ENCODE data around the gene ROR2. TPM values are rescaled to one million over a fixed set of nuclear protein-coding genes. Genes with fewer than 3 reads are reported as not detected.
A peak's percentile ranks its signal among the peaks of the same experiment; 100 is the strongest.

The ROR2 gene
- total RNA-seq, 1 donor from 2014 or later: 0.92 TPM

DNA sequence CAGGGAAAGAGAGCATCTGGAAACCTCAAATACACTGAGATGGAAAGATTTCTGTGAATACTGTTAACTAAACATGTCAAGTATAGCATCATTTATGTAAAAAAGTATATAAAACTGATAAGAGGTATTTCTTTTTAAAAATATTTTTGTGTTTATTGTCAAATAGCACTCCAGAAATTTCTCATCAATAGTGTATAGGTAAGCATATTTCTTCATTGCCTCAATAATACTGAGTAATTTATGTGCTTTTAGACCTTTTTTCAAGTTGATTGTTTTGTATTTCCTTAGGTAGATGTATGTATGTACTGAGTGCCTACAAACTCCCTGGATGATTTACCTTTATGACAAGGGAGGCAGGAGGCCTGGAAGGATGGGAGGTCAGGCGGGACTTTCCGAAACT, 196.3 kb downstream of the ROR2 start:
- intact Hi-C loops (cut with DNase I): no loop called here
- ATAC-seq (no peak), DNase-seq (ENCODE audit: missing footprints) (no peak)

DNA sequence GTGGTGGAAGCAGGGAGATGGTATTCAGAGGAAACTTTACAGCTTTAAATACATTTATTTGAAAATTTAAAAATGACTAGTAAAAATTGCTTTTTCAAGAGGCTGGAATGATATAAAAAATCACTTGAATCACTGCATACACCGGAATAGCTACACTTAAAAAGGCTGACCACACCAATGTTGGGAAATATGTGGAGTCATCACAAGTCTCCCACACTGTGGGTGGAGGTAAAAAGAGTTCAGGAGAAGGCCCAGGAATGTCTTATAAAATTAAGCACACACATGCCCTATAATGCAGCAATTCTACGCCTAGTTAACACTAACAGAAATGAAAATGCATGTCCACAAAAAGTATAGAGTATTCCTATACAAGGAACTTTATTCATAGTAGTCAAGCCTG, 198.1 kb downstream of the ROR2 start:
- DNase-seq (ENCODE audit: missing footprints) (no peak), ATAC-seq (no peak)
- intact Hi-C loops (cut with DNase I): no loop called here

DNA sequence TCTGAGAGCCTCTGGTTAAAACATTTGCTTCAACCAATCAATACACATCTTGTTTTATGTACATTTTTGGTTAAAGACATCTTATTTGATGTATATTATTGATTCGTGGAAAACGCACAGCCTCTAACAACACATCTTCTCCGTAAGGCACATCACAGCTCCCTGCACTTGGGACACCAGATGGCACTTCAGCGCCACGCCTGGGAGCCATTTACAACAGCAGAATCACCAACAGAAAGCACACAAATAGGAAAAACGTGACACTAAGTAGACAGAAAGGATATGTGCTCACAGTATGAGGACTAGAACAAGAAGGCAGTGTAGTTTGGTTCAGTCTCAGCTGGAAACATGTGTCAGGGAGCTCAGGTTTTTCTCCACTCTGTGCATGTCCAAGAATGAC, 199.7 kb downstream of the ROR2 start:
- DNase-seq (ENCODE audit: missing footprints) (no peak), ATAC-seq (no peak)
- intact Hi-C loops (cut with DNase I): no loop called here

DNA sequence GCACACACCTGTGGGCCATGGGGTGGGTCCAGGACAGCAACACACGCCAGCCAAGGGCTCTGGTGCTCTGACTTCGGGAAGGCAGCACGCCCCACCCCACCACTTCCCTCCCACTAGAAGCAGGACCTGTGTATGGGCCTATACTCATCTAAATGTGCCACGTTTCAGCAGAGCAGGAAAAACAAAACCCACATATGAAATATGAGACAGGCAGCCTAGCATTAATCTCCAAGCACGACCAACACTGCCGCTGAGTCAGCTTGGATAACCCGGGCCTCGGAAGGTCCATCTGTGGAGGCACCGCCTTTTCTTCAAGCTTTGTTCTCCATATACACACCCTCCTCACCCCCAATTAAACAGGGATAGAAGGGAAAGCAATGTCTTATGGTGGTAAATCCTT, 203.1 kb downstream of the ROR2 start:
- intact Hi-C loops (cut with DNase I): no loop called here
- DNase-seq (ENCODE audit: missing footprints): no peak
- ATAC-seq: no peak

DNA sequence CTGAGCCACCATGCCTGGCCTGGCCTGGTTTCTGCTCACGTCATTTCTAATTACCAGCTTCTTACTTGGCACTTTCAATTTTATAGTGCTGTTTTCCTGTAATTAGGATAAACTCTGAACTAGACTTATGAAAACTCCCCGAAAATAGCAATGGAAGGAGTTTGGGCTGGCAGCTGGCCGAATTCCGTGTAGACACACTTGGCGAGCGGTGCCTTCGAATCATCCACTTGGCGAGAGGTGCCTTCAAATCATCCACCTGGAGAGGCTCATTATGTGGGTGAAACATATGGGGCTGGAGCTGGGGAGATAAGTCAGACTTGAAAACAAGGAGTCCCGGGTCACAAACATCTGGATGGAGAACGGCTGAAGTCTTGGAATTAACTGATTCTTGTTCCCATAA, 203.7 kb downstream of the ROR2 start:
- ATAC-seq: no peak
- no peak for DNase-seq (ENCODE audit: missing footprints)
- intact Hi-C loops (cut with DNase I): no loop called here

DNA sequence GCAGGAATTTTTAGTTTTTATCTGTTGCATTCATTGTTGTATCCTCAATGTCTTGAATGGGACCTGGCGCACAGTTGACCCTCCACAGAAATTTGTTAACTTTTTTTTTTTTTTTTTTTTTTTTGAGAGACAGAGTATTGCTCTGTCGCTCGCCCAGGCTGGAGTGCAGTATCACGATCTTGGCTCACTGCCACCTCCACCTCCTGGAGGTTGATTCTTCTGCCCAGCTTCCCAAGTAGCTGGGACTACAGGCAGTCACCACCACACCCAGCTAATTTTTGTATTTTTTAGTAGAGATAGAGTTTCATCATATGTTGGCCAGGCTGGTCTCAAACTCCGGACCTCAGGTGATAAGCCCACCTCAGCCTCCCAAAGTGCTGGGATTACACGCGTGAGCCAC, 205.9 kb downstream of the ROR2 start:
- intact Hi-C loops (cut with DNase I): no loop called here

DNA sequence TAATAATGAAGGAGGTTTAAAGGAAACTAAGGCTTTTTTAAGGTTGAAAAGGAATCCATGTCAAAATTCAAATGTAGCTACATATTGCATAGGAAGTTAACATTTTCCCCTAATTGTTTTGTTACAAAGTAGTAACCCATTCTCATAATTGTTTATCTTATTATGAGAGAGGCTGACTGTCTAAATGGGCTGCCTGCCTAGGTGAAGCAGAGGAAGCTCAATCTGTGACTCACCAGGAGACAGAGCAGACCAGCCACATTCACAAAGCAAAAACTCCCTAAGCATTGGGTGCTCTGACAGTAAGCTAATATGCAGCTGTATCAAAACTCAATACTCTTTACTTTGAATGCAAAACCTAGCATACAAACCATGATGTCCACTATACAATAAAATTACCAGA, 208.5 kb downstream of the ROR2 start:
- no peak for DNase-seq (ENCODE audit: missing footprints)
- ATAC-seq: no peak
- intact Hi-C loops (cut with DNase I): no loop called here

More for the DNA sequence above, 205.9 kb downstream of the ROR2 start:
- ATAC-seq: no peak
- no peak for DNase-seq (ENCODE audit: missing footprints)

DNA sequence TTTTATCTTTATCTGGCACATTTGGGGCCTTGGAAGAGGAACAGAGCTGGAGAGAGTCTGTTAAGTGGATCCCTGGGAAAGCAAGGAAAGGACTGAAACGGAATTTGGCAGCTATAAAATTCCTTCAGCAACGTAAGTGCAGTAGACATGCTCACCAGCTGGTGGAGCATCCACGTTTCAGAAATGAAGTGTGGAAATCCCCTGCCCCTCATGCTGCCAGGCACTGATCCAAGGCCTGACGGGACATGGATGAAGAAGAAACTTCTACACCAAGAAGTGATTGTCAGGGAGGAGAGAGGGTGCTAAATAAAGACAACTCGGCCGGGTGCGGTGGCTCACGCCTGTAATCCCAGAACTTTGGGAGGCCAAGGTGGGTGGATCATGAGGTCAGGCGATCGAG, 209.3 kb downstream of the ROR2 start:
- DNase-seq (ENCODE audit: missing footprints) (no peak), ATAC-seq (peak; percentile 48)
- intact Hi-C loops (cut with DNase I): no loop called here

DNA sequence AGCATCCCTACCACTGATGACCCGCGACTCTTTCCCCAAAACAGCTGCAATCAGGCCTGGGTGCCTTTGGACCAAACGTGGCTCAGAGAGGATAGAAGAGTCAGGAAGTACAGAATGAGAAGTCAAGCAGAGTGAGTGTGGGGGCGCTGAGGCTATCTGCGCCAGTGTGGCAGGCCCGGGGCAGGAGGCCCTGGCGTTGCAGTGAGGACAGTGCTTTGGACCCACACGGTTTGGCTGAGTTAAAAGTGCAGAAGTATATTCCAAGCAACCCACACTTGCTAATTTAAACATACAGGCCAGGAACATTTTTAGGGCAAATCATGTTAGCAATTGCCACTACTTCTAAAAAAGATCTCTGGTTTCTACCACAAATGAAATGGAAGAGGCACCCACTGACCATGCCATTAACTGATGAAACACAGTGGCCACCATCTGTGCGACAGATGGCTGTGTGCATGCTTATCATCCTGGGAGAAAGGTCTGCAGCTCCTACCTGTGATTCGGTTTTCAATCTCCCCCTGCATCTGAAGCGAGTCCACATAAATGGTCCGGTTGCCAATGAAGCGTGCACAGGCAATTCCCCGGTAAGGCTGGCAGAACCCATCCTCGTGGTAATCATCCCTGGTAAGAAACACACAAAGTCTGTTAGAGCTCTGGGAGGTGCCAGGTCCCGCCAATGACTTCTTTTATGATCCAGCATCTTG, 213.0 kb downstream of the ROR2 start:
- no peak for ATAC-seq
- no peak for DNase-seq (ENCODE audit: missing footprints)
- intact Hi-C loops (cut with DNase I): no loop called here

DNA sequence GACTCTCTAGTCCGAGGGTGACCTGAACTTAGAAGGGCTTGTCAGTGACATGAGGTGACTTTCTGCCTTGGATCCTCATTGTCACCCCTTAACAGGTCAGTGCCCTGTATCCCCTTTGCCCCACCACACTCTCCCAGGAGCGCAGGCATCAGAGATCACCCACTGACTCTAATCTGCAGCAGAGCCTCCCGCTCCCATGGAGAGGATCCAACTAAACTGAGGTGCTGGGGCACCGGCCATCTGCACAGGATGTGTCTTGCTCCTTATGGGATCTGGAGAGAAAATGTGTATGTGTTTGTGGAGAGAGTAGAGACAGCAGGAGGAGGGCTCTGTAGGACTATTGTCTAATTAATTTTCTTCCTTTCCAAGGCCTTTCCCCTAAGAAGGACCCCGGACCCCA, 213.7 kb downstream of the ROR2 start:
- intact Hi-C loops (cut with DNase I): no loop called here
- DNase-seq (ENCODE audit: missing footprints): no peak
- no peak for ATAC-seq

DNA sequence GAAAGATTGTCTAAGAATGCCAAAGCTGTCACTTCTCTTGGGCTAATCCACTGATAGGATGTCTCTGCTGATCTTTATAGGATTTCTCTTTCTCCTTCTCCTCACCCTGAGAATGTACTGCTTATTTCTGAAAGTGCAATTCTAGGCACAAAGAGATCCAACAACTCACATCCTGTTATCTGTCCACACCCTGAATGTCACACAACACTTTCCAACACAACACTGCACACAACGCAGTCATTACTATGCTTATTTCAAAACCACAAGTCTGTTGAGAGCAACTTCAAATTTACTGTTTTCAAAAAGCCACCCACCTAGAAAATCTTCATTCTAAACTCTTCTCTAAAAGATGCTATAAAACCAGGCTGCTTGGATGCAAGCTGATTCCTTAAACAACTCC, 215.0 kb downstream of the ROR2 start:
- DNase-seq (ENCODE audit: missing footprints) (no peak), ATAC-seq (no peak)
- intact Hi-C loops (cut with DNase I): no loop called here

DNA sequence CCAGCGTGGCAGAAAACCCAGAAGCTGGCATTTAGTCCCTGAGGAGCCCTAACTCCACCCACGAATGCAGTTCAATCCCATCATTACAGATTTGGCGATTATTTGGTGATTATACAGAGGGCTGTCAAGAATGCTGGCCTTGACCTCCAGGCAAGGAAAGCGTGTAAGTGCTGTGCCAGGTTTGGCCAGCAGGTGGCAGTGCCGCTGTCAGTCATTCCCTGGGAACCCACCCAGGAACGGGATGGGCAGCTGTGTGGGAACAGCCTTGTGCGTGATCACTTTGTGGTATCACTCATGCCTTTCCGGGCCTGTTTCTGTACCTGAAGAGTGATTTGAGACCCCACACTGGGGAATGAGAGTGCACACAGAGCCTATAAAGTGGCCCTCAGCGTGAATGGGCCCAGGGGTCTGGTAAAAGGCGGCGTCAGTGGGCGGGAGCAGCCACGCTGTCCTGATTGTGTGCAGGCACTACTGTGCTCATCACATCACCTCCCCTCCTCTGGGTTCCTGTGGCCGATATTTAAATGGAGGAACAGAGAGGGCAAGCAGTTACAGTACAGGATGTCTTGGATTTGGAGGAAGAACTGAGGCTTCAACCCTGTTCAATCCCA, 215.6 kb downstream of the ROR2 start:
- DNase-seq (ENCODE audit: missing footprints) (peak; percentile 86), ATAC-seq (peak; percentile 61)
- intact Hi-C loops (cut with DNase I): loop anchor here (5.0 kb wide), 1 partner anchor 817 kb away; no protein-coding TSS in a partner anchor

DNA sequence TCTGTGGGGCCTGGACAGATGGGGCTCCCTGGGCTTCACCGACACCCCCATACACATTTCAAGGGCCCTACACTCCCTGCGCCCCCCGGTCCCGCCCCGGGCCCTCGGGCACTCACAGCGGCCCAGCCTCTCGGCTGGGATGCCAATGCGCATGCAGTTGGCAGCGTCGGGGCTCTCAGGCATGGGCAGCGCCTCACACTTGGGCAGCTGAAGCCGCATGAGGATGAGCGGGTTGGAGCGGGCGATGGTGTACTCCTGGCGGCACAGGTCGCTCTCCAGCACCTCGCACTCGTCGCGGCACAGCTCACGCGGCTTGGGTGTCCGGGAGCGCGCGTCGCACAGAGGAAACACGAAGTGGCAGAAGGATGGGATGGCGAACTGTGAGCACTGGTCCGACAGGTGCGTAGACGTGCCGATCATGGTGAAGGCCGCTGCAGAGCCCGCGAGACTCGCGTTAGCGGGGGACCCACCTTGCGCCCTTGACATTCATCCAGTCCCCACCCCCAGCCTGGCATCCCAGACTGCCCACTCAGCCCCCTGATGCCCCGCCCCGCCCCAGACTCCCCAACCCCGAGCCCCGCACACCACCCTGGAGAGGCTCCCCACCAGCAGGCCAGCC, 216.9 kb downstream of the ROR2 start:
- DNase-seq (ENCODE audit: missing footprints) (no peak), ATAC-seq (no peak)
- intact Hi-C loops (cut with DNase I): loop anchor here (5.0 kb wide), 1 partner anchor 816 kb away; no protein-coding TSS in a partner anchor

DNA sequence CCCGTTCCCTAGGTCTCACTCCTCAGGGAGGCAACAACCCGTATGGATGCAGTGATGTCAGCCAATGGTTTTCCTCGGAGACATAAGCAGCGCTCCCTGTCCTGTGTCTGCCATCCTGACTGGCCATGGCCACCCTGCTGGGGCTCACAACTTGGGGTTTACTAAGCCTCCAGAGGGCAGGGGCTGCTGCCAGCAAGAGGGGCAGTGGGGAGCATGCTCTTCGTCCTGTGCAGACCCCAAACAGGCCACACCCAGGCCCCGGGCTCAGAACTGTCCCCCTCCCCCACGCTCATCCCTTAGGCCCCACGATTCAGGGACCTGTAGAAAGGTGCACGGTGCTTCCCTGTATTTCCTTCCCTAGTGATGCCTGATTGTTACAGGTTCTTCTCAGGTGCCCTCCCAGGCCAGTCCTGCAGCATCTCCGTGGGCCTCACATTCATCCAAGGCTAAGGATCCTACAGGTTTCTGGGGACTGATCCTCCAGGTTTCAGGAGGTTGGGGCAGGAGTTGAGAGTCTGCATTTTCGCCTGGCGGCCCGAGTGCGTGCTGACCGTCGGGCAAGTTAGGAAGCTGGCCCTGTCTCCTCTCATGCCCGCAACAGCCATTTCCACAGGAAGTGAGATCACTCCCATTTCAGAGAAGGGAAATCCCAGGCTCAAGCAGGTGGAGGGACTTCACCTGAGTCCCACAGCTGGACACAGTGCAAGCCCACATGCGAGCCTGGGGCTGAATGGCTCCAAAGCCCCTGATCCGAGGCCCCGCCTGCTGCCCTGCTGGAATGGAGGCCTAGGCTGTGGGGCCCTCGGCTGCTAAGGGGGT, 217.6 kb downstream of the ROR2 start:
- DNase-seq (ENCODE audit: missing footprints) (no peak), ATAC-seq (no peak)
- intact Hi-C loops (cut with DNase I): loop anchor here (5.0 kb wide), 1 partner anchor 815 kb away; no protein-coding TSS in a partner anchor

DNA sequence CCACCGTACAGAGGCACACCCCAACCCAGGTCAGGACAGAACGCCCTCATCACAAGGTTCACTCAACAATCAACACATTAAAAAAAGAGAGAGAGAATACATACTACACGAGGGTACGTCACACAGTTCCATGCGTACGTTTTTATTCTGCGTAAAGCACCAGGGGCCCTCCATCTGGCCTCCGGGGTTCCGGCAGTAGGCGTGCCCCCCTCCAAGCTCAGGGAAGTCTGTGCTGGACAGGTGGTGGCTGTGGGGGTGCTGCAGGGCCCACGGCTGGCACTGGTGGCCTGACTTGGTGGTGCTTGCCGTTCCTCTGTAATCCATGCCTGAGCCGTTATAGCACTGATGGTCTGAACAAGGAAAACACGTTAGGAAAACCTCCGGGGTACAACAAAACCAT, 219.2 kb downstream of the ROR2 start:
- DNase-seq (ENCODE audit: missing footprints) (no peak), ATAC-seq (no peak)
- intact Hi-C loops (cut with DNase I): loop anchor here (5.0 kb wide), 1 partner anchor 814 kb away; no protein-coding TSS in a partner anchor

DNA sequence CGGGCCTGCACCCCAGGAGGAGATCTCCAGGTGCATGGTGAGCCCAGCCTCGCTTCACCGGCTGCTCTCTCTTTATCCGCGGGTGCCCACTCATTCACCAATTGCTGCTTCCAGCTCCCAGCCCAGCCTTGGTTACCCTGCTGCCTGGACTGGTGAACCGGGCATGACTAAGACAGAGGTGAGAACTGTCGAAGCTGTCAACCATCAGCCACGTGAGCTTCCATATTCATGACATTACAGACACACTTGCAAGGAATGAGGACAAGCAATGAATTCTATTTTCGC, 220.5 kb downstream of the ROR2 start:
- intact Hi-C loops (cut with DNase I): no loop called here
- DNase-seq (ENCODE audit: missing footprints) (no peak), ATAC-seq (peak; percentile 36)

DNA sequence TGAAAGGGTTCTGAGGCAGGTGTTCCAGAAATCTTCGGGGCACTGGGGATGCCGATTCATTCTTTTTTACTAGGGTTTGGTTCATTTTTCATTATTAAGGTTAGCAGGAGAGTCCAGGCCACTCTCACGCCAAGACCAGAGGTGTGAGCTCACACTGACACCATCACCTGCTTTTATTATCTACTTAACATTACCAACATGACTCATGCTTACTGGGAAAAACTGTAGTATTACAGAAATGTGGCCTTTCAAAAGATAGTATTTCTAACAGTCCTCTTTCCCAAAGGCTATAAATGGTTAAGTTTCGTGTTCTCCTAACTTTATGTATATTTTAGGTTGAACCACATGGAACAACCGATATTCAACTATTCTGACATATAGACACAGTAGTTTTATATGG, 222.1 kb downstream of the ROR2 start:
- intact Hi-C loops (cut with DNase I): no loop called here
- no peak for ATAC-seq
- DNase-seq (ENCODE audit: missing footprints): no peak

DNA sequence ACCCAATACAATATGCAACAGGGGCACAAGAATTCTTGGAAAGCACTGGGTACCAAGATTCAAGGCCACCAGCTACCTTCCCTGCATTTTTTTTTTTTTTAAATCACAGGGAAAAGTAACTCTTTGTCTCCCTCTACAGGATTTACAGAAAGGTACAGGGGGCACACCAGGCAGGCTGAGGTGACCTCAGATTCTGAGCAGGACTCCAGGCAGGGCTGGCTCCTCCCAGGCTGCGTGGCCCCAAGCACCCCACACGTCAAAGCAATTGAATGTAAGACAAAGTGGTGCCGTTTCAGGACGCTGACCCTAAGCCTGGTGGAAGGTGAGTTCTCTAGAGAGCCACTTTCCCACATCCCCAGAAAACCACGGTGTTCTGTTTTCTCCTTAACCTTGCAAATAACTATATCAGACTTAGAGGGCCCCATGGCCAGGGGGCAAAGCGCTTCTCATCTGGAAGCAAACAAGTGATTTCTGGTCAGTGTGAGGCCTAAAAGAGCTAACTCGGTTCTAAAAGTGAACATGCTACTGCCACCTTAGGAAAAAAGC, 222.6 kb downstream of the ROR2 start:
- intact Hi-C loops (cut with DNase I): no loop called here
- ATAC-seq (peak; percentile 63), DNase-seq (ENCODE audit: missing footprints) (no peak)

DNA sequence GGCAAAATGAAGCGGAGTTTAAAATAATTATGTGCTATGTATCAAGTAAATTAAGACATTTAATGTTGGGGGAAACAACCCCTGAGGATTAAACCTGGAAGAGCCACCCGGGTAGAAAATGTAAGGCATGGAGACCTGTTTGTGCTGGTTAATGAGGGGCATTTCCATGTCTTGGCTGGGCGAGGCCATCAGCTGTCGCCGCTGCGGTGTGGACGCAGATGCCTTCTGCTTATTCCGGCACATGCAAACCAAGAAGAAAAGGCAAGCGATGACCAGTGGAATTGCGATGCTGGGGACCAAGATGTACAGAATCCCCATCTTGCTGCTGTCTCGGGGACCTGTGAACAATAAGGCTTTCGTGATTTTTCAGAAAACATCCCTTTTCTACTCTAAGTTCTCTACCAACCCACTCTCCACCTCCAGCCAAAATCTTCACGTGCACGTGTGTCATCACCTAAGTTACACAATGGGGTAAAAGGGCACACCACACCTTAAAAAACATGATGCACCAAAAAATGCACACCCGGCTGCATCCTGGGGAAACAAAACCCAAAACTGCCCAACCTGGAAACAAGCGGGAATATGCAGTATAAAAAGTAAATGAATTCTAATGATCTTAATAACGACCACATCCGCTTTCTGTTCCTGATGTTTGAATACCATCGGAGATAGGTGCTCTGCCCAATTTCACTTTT, 223.5 kb downstream of the ROR2 start:
- DNase-seq (ENCODE audit: missing footprints) (no peak), ATAC-seq (no peak)
- intact Hi-C loops (cut with DNase I): no loop called here

All from Right ventricle myocardium inferior (tissue), 1 donor.